Upper lobe of left lung (tissue), 6 donors: ENCODE measurements around the gene TTC5. TPM values are rescaled to one million over a fixed set of nuclear protein-coding genes. Genes with fewer than 3 reads are reported as not detected.
A peak's percentile ranks its signal among the peaks of the same experiment; 100 is the strongest.

ENCODE experiments used
- ATAC-seq, 2 donors: fragments of 200-7000 bp; cut with Tn5 transposase; one replicate each; pipeline ENCODE4 v1.9.1; 2022; ENCODE audit warnings: mild to moderate bottlenecking in 2 of 2, moderate library complexity in 2 of 2; ENCODE audit not compliant: low FRiP score in 2 of 2
- DNase-seq, 2 donors: peaks; one replicate each; pipeline ENCODE4 v3.0.0-alpha.2; 2019 to 2020
- H3K27ac ChIP-seq, 4 donors: fragments of 200-600 bp; sonication (generic); one replicate each; pipeline ENCODE4 v1.5.1; 2016 to 2019
- H3K27me3 ChIP-seq, 4 donors: fragments of 200-600 bp; sonication (generic); one replicate each; pipeline ENCODE4 v1.5.1; 2017 to 2019
- H3K36me3 ChIP-seq, 4 donors: fragments of 200-600 bp; sonication (generic); one replicate each; pipeline ENCODE4 v1.5.1; 2016 to 2019
- H3K4me1 ChIP-seq, 4 donors: fragments of 200-600 bp; sonication (generic); one replicate each; pipeline ENCODE4 v1.5.1; 2018 to 2019
- H3K4me3 ChIP-seq, 4 donors: fragments of 200-600 bp; sonication (generic); one replicate each; pipeline ENCODE4 v1.5.1; 2017 to 2019; ENCODE audit warnings: mild to moderate bottlenecking in 2 of 4, moderate library complexity in 1 of 4
- H3K9me3 ChIP-seq, 4 donors: fragments of 200-600 bp; sonication (generic); one replicate each; pipeline ENCODE4 v1.5.1; 2018 to 2019
- CTCF ChIP-seq, 6 experiments: fragments of 450-650 bp in 4 of 6; fragments of 200-600 bp in 2 of 6; sonication (generic) in 2 of 6; IDR thresholded peaks; one replicate each; pipeline ENCODE4 v1.5.1; 2016 to 2019; ENCODE audit warnings: antibody characterized with exemption in 6 of 6
- EP300 ChIP-seq, 4 donors: sonication (generic); formaldehyde crosslinking; IDR thresholded peaks; one replicate each; pipeline ENCODE4 v1.5.1; 2017; ENCODE audit warnings: antibody characterized with exemption in 4 of 4, control low read depth in 2 of 4
- POLR2A ChIP-seq, 4 donors: fragments of 450-650 bp; IDR thresholded peaks; one replicate each; pipeline ENCODE4 v1.5.1; 2016 to 2017; ENCODE audit warnings: antibody characterized with exemption in 4 of 4, mild to moderate bottlenecking in 2 of 4
- POLR2AphosphoS5 ChIP-seq, 2 donors: sonication (generic); formaldehyde crosslinking; IDR thresholded peaks; one replicate each; pipeline ENCODE4 v1.5.1; 2017; ENCODE audit warnings: antibody characterized with exemption in 2 of 2
- WGBS, 2 donors: methylation state at CpG; one replicate each; pipeline ENCODE4 v1.1.5; 2017 to 2018; 5-methylcytosine and 5-hydroxymethylcytosine counted together
- total RNA-seq, 6 donors: library from RNA; depleted of rRNA in 4 of 6; stranded (reverse); fragments of >200 nt in 4 of 6; gene quantifications; one replicate each; pipeline versions ENCODE4 v1.1.0 to v1.2.1, GENCODE V29; 2016 to 2021
- donor health status: DM: no; HTN: no; CAD: no; lungs with moderate emphysema.
- donor health status: DM: no; HTN: yes; CAD: no; lungs with severe emphysema.

Gene TTC5
- total RNA-seq, 6 donors from 2014 or later = 8.1 to 28.4 (median 17.7) TPM

- Histone ChIP-seq H3K27me3 (no peaks in the 10 kb centered on the region), H3K27ac (no peak overlapping the region), H3K4me1 (peaks cover 6 to 16% (median 8%) of the 10 kb centered on the region in 4 donors), H3K9me3 (no peaks in the 10 kb centered on the region), H3K36me3 (peaks cover 0 to 53% (median 19%) of the 10 kb centered on the region in 4 donors), H3K4me3 (no peak overlapping the region)
- no peak for TF ChIP-seq CTCF (IDR thresholded peaks at IDR 0.05)
- 90 to 94% methylated on average over 1 of the region's 1 CpG for WGBS, 2 donors
- no peak for ATAC-seq
- no peak for DNase-seq
Measured at GRCh38 chr14:20346713-20347112, 41.0 kb upstream of the TTC5 start.

- 91 to 100% methylated on average over 1 of the region's 1 CpG for WGBS, 2 donors
- peaks cover 0 to 39% (median 13%) of the 10 kb centered on the region in 4 donors for H3K36me3 ChIP-seq
- DNase-seq (no peak), ATAC-seq (no peak)
- no peak overlapping the region for H3K27ac ChIP-seq
- TF ChIP-seq POLR2A (IDR thresholded peaks at IDR 0.05) (no peak), POLR2AphosphoS5 (IDR thresholded peaks at IDR 0.05) (no peak), CTCF (IDR thresholded peaks at IDR 0.05) (no peak), EP300 (IDR thresholded peaks at IDR 0.05) (no peak)
- H3K4me1 ChIP-seq = peaks cover 6 to 18% (median 8%) of the 10 kb centered on the region in 4 donors
- H3K27me3 ChIP-seq = no peaks in the 10 kb centered on the region
- no peak overlapping the region for H3K4me3 ChIP-seq
- no peaks in the 10 kb centered on the region for H3K9me3 ChIP-seq
Measured at GRCh38 chr14:20345366-20345765, 39.6 kb upstream of the TTC5 start.

GRCh38 chr14:20343862-20344220 lies 38.1 kb upstream of the TTC5 start:
- ATAC-seq = no peak
- no peak for DNase-seq
- TF ChIP-seq POLR2A (IDR thresholded peaks at IDR 0.05) (no peak), POLR2AphosphoS5 (IDR thresholded peaks at IDR 0.05) (no peak), EP300 (IDR thresholded peaks at IDR 0.05) (no peak), CTCF (IDR thresholded peaks at IDR 0.05) (no peak)
- peaks cover 0 to 24% (median 7%) of the 10 kb centered on the region in 4 donors for H3K36me3 ChIP-seq
- no peaks in the 10 kb centered on the region for H3K9me3 ChIP-seq
- peaks cover 6 to 18% (median 8%) of the 10 kb centered on the region in 4 donors for H3K4me1 ChIP-seq
- WGBS, 2 donors = 1% methylated on average over 3 of the region's 3 CpGs
- peak overlapping the region; percentile 86 to 92 (median 88) for H3K27ac ChIP-seq
- no peaks in the 10 kb centered on the region for H3K27me3 ChIP-seq
- H3K4me3 ChIP-seq = peak overlapping the region; percentile 24 to 74 (median 66)

- TF ChIP-seq EP300 (IDR thresholded peaks at IDR 0.05) (peak in 1 of 4 donors; percentile 82), CTCF (IDR thresholded peaks at IDR 0.05) (peak in 1 of 6 experiments; percentile 23), POLR2A (IDR thresholded peaks at IDR 0.05) (peak; percentile 78 to 91 (median 88)), POLR2AphosphoS5 (IDR thresholded peaks at IDR 0.05) (peak; percentile 96 to 99)
- Histone ChIP-seq H3K4me3 (peak within 1 kb of the TSS; percentile 50 to 74 (median 66)), H3K9me3 (no peaks in the 10 kb centered on the region), H3K4me1 (peaks cover 6 to 18% (median 8%) of the 10 kb centered on the region in 4 donors), H3K27ac (peak within 1 kb of the TSS; percentile 86 to 92 (median 88)), H3K27me3 (no peaks in the 10 kb centered on the region), H3K36me3 (peaks cover 0 to 21% (median 5%) of the 10 kb centered on the region in 4 donors)
- DNase-seq (peak; percentile 96 to 98), ATAC-seq (peak; percentile 97 to 99)
- WGBS, 2 donors = 1% methylated on average over 30 to 50 of the region's 50 CpGs
Measured at GRCh38 chr14:20343092-20343861, 37.5 kb upstream of the TTC5 start, which contains the start of gene PARP2. Gene PARP2, plus strand, starts transcription at chr14:20343635. Its CDS starts 7 bp downstream, at chr14:20343642.
